HepG2 (cell line): ENCODE results near the gene PAQR5. TPM values are rescaled to one million over a fixed set of nuclear protein-coding genes. Genes with fewer than 3 reads are reported as not detected.
A peak's percentile ranks its signal among the peaks of the same experiment; 100 is the strongest.

ENCODE experiments used
- BRD4 ChIP-seq: sonication (generic); formaldehyde crosslinking; IDR thresholded peaks from 2 replicates; pipeline ENCODE4 v1.4.0; 2020; ENCODE audit warnings: missing genetic modification reagents
- CREBL2 ChIP-seq: sonication (generic); formaldehyde crosslinking; IDR thresholded peaks from 2 replicates; pipeline ENCODE4 v1.8.1; 2023; ENCODE audit warnings: missing genetic modification reagents, mild to moderate bottlenecking, borderline replicate concordance
- CREM ChIP-seq, 2 experiments: sonication (generic) in 1 of 2; formaldehyde crosslinking in 1 of 2; IDR thresholded peaks; 2 replicates each; pipeline versions ENCODE4 v1.4.0 to v1.6.1; 2016 to 2020; ENCODE audit warnings: antibody characterized with exemption in 1 of 2, mild to moderate bottlenecking in 1 of 2, missing genetic modification reagents in 1 of 2
- DNMT1 ChIP-seq: sonication (generic); formaldehyde crosslinking; IDR thresholded peaks from 2 replicates; pipeline ENCODE4 v1.5.1; 2020; ENCODE audit warnings: mild to moderate bottlenecking, missing genetic modification reagents
- EHMT2 ChIP-seq: fragments of 200-600 bp; sonication (generic); IDR thresholded peaks from 2 replicates; pipeline ENCODE4 v1.7.0; 2017; ENCODE audit warnings: antibody characterized with exemption, low read depth, low read length, borderline replicate concordance
- HNRNPLL ChIP-seq: fragments of 200-400 bp; formaldehyde crosslinking; IDR thresholded peaks from 2 replicates; pipeline ENCODE4 v1.6.1; 2017; ENCODE audit warnings: mild to moderate bottlenecking, low read depth, low read length; ENCODE audit not compliant: poor library complexity, severe bottlenecking
- JARID2 ChIP-seq: sonication (generic); formaldehyde crosslinking; IDR thresholded peaks from 2 replicates; pipeline ENCODE4 v1.8.1; 2023; ENCODE audit warnings: missing genetic modification reagents, inconsistent platforms; ENCODE audit not compliant: insufficient replicate concordance
- KDM1A ChIP-seq: IDR thresholded peaks from 2 replicates; pipeline ENCODE4 v1.6.1; 2016; ENCODE audit warnings: missing compliant biosample characterization
- MXD4 ChIP-seq: IDR thresholded peaks from 2 replicates; pipeline ENCODE4 v1.6.1; 2016; ENCODE audit warnings: mild to moderate bottlenecking, missing biosample characterization, missing genetic modification reagents
- NAIF1 ChIP-seq: sonication (generic); formaldehyde crosslinking; IDR thresholded peaks from 2 replicates; pipeline ENCODE4 v1.5.0; 2020; ENCODE audit warnings: mild to moderate bottlenecking, missing genetic modification reagents, borderline replicate concordance
- SIX1 ChIP-seq: sonication (generic); formaldehyde crosslinking; IDR thresholded peaks from 2 replicates; pipeline ENCODE4 v1.4.0; 2020; ENCODE audit warnings: missing genetic modification reagents, borderline replicate concordance
- SRF ChIP-seq: IDR thresholded peaks from 2 replicates; pipeline ENCODE4 v1.6.1; 2011; ENCODE audit warnings: mild to moderate bottlenecking, low read depth, low read length, moderate library complexity
- TAF1 ChIP-seq: sonication (generic); formaldehyde crosslinking; IDR thresholded peaks from 2 replicates; pipeline ENCODE4 v1.4.0; 2020; ENCODE audit warnings: missing genetic modification reagents
- TMF1 ChIP-seq: sonication (generic); formaldehyde crosslinking; IDR thresholded peaks from 2 replicates; pipeline ENCODE4 v1.8.1; 2022; ENCODE audit warnings: low read depth, missing genetic modification reagents
- ZBTB21 ChIP-seq: sonication (generic); formaldehyde crosslinking; IDR thresholded peaks from 2 replicates; pipeline ENCODE4 v1.4.0; 2020; ENCODE audit warnings: missing genetic modification reagents
- ZFP41 ChIP-seq: sonication (generic); formaldehyde crosslinking; IDR thresholded peaks from 2 replicates; pipeline ENCODE4 v1.4.0; 2020; ENCODE audit warnings: mild to moderate bottlenecking, missing genetic modification reagents, borderline replicate concordance
- ZNF329 ChIP-seq: sonication (generic); formaldehyde crosslinking; IDR thresholded peaks from 2 replicates; pipeline ENCODE4 v1.9.0; 2021; ENCODE audit warnings: low read depth, mild to moderate bottlenecking, missing genetic modification reagents
- ZNF331 ChIP-seq: sonication (generic); formaldehyde crosslinking; IDR thresholded peaks from 2 replicates; pipeline ENCODE4 v1.4.0; 2020; ENCODE audit warnings: missing genetic modification reagents
- ZNF597 ChIP-seq: sonication (generic); formaldehyde crosslinking; IDR thresholded peaks from 2 replicates; pipeline ENCODE4 v1.5.0; 2020; ENCODE audit warnings: missing genetic modification reagents
- ZNF614 ChIP-seq: IDR thresholded peaks from 2 replicates; pipeline ENCODE4 v1.6.1; 2018; ENCODE audit warnings: missing biosample characterization, missing genetic modification reagents, inconsistent platforms, borderline replicate concordance
- ZNF644 ChIP-seq: IDR thresholded peaks from 2 replicates; pipeline ENCODE4 v1.6.1; 2016; ENCODE audit warnings: low read depth
- ZNF878 ChIP-seq: sonication (generic); formaldehyde crosslinking; IDR thresholded peaks from 2 replicates; pipeline ENCODE4 v1.8.1; 2023; ENCODE audit warnings: mild to moderate bottlenecking, missing genetic modification reagents, moderate library complexity
- polyA plus RNA-seq, 8 experiments: library from polyadenylated mRNA; depleted of rRNA in 3 of 8; stranded (reverse) in 7 of 8; unstranded in 1 of 8; fragments of >200 nt; fragmentation: Illumina TruSeq in 4 of 8; extraction: Trizol in 4 of 8; gene quantifications; 2 replicates each; pipeline versions ENCODE4 v1.2.1 to v1.2.3, GENCODE V29; 2011 to 2016; ENCODE audit warnings: low read depth in 4 of 8, missing spikeins in 1 of 8, mixed read lengths in 1 of 8; ENCODE audit not compliant: insufficient read depth in 1 of 8
- total RNA-seq, 5 experiments: library from RNA; depleted of rRNA; stranded (reverse); fragments of >200 nt; fragmentation: Illumina TruSeq; extraction: Trizol; gene quantifications; 2 replicates each; pipeline ENCODE4 v1.2.3, GENCODE V29; 2016; ENCODE audit warnings: low read depth in 1 of 5
- TF ChIP-seq, protein P1 (sequence below): sonication (generic); formaldehyde crosslinking; IDR thresholded peaks from 2 replicates; pipeline ENCODE4 v1.4.0; 2020; ENCODE audit warnings: missing genetic modification reagents
- TF ChIP-seq, protein P2 (sequence below): sonication (generic); formaldehyde crosslinking; IDR thresholded peaks from 2 replicates; pipeline ENCODE4; 2020; ENCODE audit warnings: missing genetic modification reagents, mild to moderate bottlenecking, borderline replicate concordance

The PAQR5 gene
- total and polyA plus RNA-seq, 2 of the 13 experiments (the other 11 are each of a cell fraction or from before 2014, with no cell fraction given): 0.53 to 1.3 TPM

GRCh38 chr15:69452692-69453521 lies 154.2 kb downstream of the PAQR5 start, which contains the start of gene RPLP1 (continued):
- TF ChIP-seq CREM (IDR thresholded peaks at IDR 0.05): peak; percentile 63
- no peak for TF ChIP-seq CREM (CRISPR knock-in tag; IDR thresholded peaks at IDR 0.05)
- no peak for TF ChIP-seq SIX1 (CRISPR knock-in tag)
- no peak; the same call in 1 of the 2 replicates for TF ChIP-seq ZNF329 (CRISPR knock-in tag)
- no peak for TF ChIP-seq SRF
- TF ChIP-seq CREBL2 (CRISPR knock-in tag): no peak
- peak; percentile 65; the same call in 1 of the 2 replicates for TF ChIP-seq DNMT1 (CRISPR knock-in tag)
- TF ChIP-seq ZNF331 (CRISPR knock-in tag): peak; percentile 77
- TF ChIP-seq, protein P1, sequence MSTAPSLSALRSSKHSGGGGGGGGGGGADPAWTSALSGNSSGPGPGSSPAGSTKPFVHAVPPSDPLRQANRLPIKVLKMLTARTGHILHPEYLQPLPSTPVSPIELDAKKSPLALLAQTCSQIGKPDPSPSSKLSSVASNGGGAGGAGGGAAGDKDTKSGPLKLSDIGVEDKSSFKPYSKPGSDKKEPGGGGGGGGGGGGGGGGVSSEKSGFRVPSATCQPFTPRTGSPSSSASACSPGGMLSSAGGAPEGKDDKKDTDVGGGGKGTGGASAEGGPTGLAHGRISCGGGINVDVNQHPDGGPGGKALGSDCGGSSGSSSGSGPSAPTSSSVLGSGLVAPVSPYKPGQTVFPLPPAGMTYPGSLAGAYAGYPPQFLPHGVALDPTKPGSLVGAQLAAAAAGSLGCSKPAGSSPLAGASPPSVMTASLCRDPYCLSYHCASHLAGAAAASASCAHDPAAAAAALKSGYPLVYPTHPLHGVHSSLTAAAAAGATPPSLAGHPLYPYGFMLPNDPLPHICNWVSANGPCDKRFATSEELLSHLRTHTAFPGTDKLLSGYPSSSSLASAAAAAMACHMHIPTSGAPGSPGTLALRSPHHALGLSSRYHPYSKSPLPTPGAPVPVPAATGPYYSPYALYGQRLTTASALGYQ: no peak
- TF ChIP-seq EHMT2: no peak
- TF ChIP-seq HNRNPLL: peak; percentile 74
- TF ChIP-seq ZNF644 (CRISPR knock-in tag): no peak
- TF ChIP-seq ZBTB21 (CRISPR knock-in tag): no peak
- no peak for TF ChIP-seq JARID2
- no peak for TF ChIP-seq ZNF597
- peak; percentile 100 for TF ChIP-seq TAF1 (CRISPR knock-in tag)
- peak; percentile 69; the same call in 1 of the 2 replicates for TF ChIP-seq ZNF878 (CRISPR knock-in tag)
- TF ChIP-seq MXD4 (CRISPR knock-in tag): no peak; the same call in 1 of the 2 replicates
- peak; percentile 13; the same call in 1 of the 2 replicates for TF ChIP-seq NAIF1 (CRISPR knock-in tag)
- TF ChIP-seq, protein P2, sequence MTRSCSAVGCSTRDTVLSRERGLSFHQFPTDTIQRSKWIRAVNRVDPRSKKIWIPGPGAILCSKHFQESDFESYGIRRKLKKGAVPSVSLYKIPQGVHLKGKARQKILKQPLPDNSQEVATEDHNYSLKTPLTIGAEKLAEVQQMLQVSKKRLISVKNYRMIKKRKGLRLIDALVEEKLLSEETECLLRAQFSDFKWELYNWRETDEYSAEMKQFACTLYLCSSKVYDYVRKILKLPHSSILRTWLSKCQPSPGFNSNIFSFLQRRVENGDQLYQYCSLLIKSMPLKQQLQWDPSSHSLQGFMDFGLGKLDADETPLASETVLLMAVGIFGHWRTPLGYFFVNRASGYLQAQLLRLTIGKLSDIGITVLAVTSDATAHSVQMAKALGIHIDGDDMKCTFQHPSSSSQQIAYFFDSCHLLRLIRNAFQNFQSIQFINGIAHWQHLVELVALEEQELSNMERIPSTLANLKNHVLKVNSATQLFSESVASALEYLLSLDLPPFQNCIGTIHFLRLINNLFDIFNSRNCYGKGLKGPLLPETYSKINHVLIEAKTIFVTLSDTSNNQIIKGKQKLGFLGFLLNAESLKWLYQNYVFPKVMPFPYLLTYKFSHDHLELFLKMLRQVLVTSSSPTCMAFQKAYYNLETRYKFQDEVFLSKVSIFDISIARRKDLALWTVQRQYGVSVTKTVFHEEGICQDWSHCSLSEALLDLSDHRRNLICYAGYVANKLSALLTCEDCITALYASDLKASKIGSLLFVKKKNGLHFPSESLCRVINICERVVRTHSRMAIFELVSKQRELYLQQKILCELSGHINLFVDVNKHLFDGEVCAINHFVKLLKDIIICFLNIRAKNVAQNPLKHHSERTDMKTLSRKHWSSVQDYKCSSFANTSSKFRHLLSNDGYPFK: peak; percentile 83
- no peak for TF ChIP-seq KDM1A (CRISPR knock-in tag)
- TF ChIP-seq ZNF614 (CRISPR knock-in tag): peak; percentile 58; the same call in 1 of the 2 replicates
- no peak for TF ChIP-seq BRD4
- peak; percentile 84; the same call in 1 of the 2 replicates for TF ChIP-seq TMF1 (CRISPR knock-in tag)
- no peak; the same call in 1 of the 2 replicates for TF ChIP-seq ZFP41
